ENCODE results near the gene SERPING1. TPM values are rescaled to one million over a fixed set of nuclear protein-coding genes. Genes with fewer than 3 reads are reported as not detected.

Gene SERPING1
- total RNA-seq = not detected

GRCh38 chr11:57597461-57597915 is at the start of gene SERPING1:
TSS of gene SERPING1 (plus strand) at chr11:57597685. CDS start at chr11:57598271, 586 bp downstream.
- no peaks in the 10 kb centered on the region for H3K9me3 Mint-ChIP-seq
- H3K4me3 Mint-ChIP-seq = peak within 1 kb of the TSS; percentile 22
- no peak for ATAC-seq
- DNase-seq (ENCODE audit: low spot score) = no peak
- peaks cover 25 to 39% of the 10 kb centered on the region in 2 donors for H3K27me3 Mint-ChIP-seq
- no peak within 1 kb of the TSS for H3K27ac Mint-ChIP-seq
- no peaks in the 10 kb centered on the region for H3K36me3 Mint-ChIP-seq
- H3K4me1 Mint-ChIP-seq (ENCODE audit: low read depth in 2 of 2) = peaks cover 0 to 3% of the 10 kb centered on the region in 2 donors

- DNase-seq (ENCODE audit: low spot score) (no peak), ATAC-seq (peak; percentile 70 to 73)
- Mint-ChIP-seq H3K4me1 (ENCODE audit: low read depth in 2 of 2) (peaks cover 11 to 12% of the 10 kb centered on the region in 2 donors), H3K36me3 (peaks cover 7% of the 10 kb centered on the region), H3K9me3 (no peaks in the 10 kb centered on the region), H3K27ac (peak overlapping the region; percentile 65 to 85), H3K27me3 (no peaks in the 10 kb centered on the region), H3K4me3 (no peak overlapping the region)
Observed at GRCh38 chr11:57547854-57548377, 49.6 kb upstream of the SERPING1 start.

GRCh38 chr11:57549983-57550382 is 47.5 kb upstream of the SERPING1 start:
- peaks cover 10% of the 10 kb centered on the region for H3K36me3 Mint-ChIP-seq
- no peak overlapping the region for H3K27ac Mint-ChIP-seq
- no peaks in the 10 kb centered on the region for H3K9me3 Mint-ChIP-seq
- H3K4me3 Mint-ChIP-seq = no peak overlapping the region
- ATAC-seq (no peak), DNase-seq (ENCODE audit: low spot score) (no peak)
- H3K4me1 Mint-ChIP-seq (ENCODE audit: low read depth in 2 of 2) = peaks cover 11 to 12% of the 10 kb centered on the region in 2 donors
- no peaks in the 10 kb centered on the region for H3K27me3 Mint-ChIP-seq

DNA sequence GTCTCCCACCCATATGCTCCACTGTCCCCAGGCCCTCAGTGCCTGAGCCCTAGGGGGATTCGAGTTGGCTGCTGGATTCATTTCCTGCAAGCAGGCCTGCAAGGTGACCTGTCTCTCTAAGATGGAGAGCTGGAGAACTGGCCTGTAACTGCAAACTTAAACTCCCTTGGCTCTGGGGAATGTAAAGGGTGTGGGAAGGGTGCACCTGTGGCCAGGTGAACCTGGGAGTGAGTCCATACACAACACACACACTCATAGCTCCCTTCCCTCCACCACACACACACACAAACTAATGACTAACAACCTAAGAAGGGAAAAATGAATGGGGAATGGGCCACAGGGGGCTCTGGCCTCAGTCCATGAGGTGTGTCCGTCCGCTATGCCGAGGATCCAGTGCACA is 45.5 kb upstream of the SERPING1 start:
- H3K4me1 Mint-ChIP-seq (ENCODE audit: low read depth in 2 of 2) = peaks cover 11 to 12% of the 10 kb centered on the region in 2 donors
- H3K36me3 Mint-ChIP-seq = peaks cover 15% of the 10 kb centered on the region
- ATAC-seq (no peak), DNase-seq (ENCODE audit: low spot score) (no peak)
- H3K4me3 Mint-ChIP-seq = no peak overlapping the region
- H3K27me3 Mint-ChIP-seq = no peaks in the 10 kb centered on the region
- no peak overlapping the region for H3K27ac Mint-ChIP-seq
- H3K9me3 Mint-ChIP-seq = no peaks in the 10 kb centered on the region

DNA sequence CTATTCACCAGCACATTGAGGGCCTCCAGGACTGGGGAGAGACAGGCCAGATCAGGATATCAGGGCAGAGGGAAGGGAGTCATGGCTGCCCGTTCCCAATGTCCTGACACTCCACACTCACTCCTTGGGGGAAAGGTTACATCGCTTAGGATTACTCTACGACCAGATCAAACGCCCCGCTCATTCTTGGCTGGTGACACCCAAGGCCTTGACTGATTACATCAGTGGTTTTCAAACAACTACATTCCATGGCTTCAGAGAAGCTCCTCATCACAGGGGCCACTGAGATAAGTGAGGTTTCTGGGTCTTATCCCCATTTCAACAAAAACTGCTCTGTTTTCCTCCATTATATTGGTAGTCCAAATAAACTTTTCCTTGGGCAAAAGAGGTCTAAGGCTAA is 45.0 kb upstream of the SERPING1 start:
- no peak for DNase-seq (ENCODE audit: low spot score)
- Mint-ChIP-seq H3K36me3 (peaks cover 15% of the 10 kb centered on the region), H3K9me3 (no peaks in the 10 kb centered on the region), H3K4me1 (ENCODE audit: low read depth in 2 of 2) (peaks cover 5 to 9% of the 10 kb centered on the region in 2 donors), H3K27ac (peak overlapping the region in 1 of 2 donors; percentile 33), H3K27me3 (no peaks in the 10 kb centered on the region), H3K4me3 (no peak overlapping the region)
- ATAC-seq = no peak

- peaks cover 0 to 6% of the 10 kb centered on the region in 2 donors for H3K4me1 Mint-ChIP-seq (ENCODE audit: low read depth in 2 of 2)
- H3K4me3 Mint-ChIP-seq = no peak overlapping the region
- ATAC-seq (no peak), DNase-seq (ENCODE audit: low spot score) (no peak)
- H3K27me3 Mint-ChIP-seq = no peaks in the 10 kb centered on the region
- no peak overlapping the region for H3K27ac Mint-ChIP-seq
- H3K9me3 Mint-ChIP-seq = no peaks in the 10 kb centered on the region
- peaks cover 15% of the 10 kb centered on the region for H3K36me3 Mint-ChIP-seq
Observed at GRCh38 chr11:57555393-57555792, 42.1 kb upstream of the SERPING1 start.

DNA sequence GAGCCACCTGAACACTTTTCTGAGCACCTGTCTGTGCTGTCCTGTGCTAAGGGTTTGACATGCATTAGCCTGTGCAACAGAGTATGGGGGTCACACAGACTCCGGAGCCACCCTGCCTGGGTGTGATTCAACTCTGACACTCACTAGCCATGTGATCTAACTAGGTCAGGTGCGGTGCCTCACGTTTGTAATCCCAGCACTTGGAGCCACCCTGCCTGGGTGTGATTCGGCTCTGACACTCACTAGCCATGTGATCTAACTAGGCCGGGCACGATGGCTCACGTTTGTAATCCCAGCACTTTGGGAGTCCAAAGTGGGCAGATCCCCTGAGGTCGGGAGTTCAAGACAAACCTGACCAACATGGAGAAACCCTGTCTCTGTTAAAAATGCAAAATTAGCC is 41.4 kb upstream of the SERPING1 start:
- DNase-seq (ENCODE audit: low spot score) (no peak), ATAC-seq (no peak)
- no peaks in the 10 kb centered on the region for H3K9me3 Mint-ChIP-seq
- no peak overlapping the region for H3K27ac Mint-ChIP-seq
- peaks cover 2 to 8% of the 10 kb centered on the region in 2 donors for H3K4me1 Mint-ChIP-seq (ENCODE audit: low read depth in 2 of 2)
- peaks cover 15% of the 10 kb centered on the region for H3K36me3 Mint-ChIP-seq
- no peaks in the 10 kb centered on the region for H3K27me3 Mint-ChIP-seq
- H3K4me3 Mint-ChIP-seq = no peak overlapping the region

DNA sequence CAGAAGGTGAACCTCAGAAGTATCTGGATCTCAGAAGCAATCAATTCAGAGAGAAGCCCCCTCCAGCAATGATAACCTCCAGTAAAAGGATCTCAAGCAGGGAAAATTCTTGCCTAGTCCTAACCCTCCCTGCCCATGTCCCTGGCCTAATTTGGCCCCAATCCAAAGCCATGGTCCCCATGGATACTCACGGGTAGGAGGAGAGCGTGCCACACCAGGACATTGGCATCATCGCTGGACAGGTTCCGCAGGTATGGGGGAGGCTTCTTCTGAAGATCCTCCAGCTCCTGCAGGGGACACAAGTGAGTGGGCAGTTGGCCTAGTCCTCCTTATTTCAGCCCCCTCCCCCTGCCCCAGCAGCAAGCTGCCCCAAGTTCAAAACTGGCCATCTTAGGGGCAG is 37.3 kb upstream of the SERPING1 start:
- H3K36me3 Mint-ChIP-seq = peaks cover 4% of the 10 kb centered on the region
- ATAC-seq (no peak), DNase-seq (ENCODE audit: low spot score) (no peak)
- no peak overlapping the region for H3K4me3 Mint-ChIP-seq
- H3K9me3 Mint-ChIP-seq = no peaks in the 10 kb centered on the region
- peaks cover 26 to 32% of the 10 kb centered on the region in 2 donors for H3K4me1 Mint-ChIP-seq (ENCODE audit: low read depth in 2 of 2)
- no peak overlapping the region for H3K27ac Mint-ChIP-seq
- no peaks in the 10 kb centered on the region for H3K27me3 Mint-ChIP-seq

DNA sequence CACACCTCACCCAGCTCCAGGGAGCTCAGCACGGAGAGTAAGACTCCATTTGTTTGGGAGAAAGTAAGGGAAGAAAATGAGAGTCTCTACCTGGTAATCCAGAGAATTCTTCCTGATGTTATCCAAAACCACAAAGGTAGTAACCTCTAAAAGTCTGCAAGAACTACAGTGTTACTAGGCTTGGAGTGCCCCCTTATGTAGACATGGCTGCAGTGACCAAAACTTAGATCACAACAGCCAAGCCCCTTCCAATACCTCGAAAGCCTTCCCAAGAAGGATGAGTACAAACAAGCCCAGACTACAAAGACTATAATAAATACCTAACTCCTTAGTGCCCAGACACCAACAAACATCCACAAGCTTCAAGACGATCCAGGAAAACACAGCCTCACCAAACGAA is 34.9 kb upstream of the SERPING1 start:
- Mint-ChIP-seq H3K9me3 (no peaks in the 10 kb centered on the region), H3K4me1 (ENCODE audit: low read depth in 2 of 2) (peaks cover 45 to 49% of the 10 kb centered on the region in 2 donors), H3K27ac (peak overlapping the region; percentile 97 to 100), H3K36me3 (no peaks in the 10 kb centered on the region), H3K4me3 (no peak overlapping the region), H3K27me3 (no peaks in the 10 kb centered on the region)
- ATAC-seq (no peak), DNase-seq (ENCODE audit: low spot score) (no peak)

GRCh38 chr11:57566005-57566904 is 31.2 kb upstream of the SERPING1 start:
- Mint-ChIP-seq H3K9me3 (no peaks in the 10 kb centered on the region), H3K27me3 (no peaks in the 10 kb centered on the region), H3K36me3 (no peaks in the 10 kb centered on the region), H3K4me3 (peak overlapping the region; percentile 99), H3K4me1 (ENCODE audit: low read depth in 2 of 2) (peaks cover 45 to 47% of the 10 kb centered on the region in 2 donors), H3K27ac (peak overlapping the region; percentile 97 to 100)
- DNase-seq (ENCODE audit: low spot score) = no peak
- ATAC-seq = peak; percentile 56 to 76

GRCh38 chr11:57566905-57567514 is 30.5 kb upstream of the SERPING1 start:
- peak overlapping the region; percentile 97 to 100 for H3K27ac Mint-ChIP-seq
- DNase-seq (ENCODE audit: low spot score) = no peak
- no peaks in the 10 kb centered on the region for H3K27me3 Mint-ChIP-seq
- H3K36me3 Mint-ChIP-seq = no peaks in the 10 kb centered on the region
- H3K9me3 Mint-ChIP-seq = no peaks in the 10 kb centered on the region
- peaks cover 38 to 40% of the 10 kb centered on the region in 2 donors for H3K4me1 Mint-ChIP-seq (ENCODE audit: low read depth in 2 of 2)
- ATAC-seq = peak; percentile 37 to 52
- H3K4me3 Mint-ChIP-seq = peak overlapping the region; percentile 99

DNA sequence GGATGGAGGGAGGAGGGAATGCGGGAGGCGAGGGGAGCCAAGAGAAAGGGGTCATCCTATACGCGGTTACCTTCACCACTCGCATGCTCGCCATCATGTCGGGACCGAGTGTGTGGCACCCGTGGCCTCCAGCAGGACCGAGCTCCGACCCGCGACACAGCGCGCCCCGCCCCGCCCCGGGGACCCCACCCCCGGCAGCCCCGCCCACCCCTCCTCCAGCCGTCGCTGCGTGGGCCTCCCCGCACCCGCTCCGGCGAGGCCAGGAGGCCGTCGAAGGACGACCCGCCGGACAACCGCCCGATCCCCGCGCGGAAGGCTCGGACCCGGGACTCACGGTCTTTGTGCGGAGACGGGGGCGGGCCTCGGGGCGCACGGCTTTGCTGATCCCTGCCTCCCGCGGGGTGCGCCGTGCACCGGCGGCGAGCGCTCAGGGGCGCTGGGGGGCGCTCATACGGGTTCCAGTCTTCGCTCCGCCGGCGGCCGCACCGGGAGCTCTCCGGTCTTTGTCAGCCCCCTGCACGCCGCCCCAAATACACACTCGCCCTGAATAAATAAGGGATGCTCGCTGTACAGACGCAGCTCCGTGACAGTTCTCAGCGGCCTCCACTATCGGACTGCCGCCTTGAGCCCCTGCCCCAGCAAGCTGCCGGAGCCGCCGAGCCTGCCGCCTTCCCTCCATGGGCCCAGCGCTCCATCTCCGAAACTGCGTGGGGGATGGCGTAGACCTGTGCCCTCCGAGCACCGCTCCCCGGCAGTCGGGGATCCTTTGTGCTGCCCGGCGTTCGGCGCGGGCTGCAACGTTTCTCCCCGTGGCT is 29.8 kb upstream of the SERPING1 start, which contains the start of gene UBE2L6:
UBE2L6 (minus strand) TSS at position 158 of the 815 bp plus-strand sequence; CDS start at position 97, 61 bp downstream.
- Mint-ChIP-seq H3K4me1 (ENCODE audit: low read depth in 2 of 2) (peaks cover 35 to 36% of the 10 kb centered on the region in 2 donors), H3K9me3 (no peaks in the 10 kb centered on the region), H3K36me3 (no peaks in the 10 kb centered on the region), H3K4me3 (peak within 1 kb of the TSS; percentile 99), H3K27ac (peak within 1 kb of the TSS; percentile 97 to 100), H3K27me3 (no peaks in the 10 kb centered on the region)
- ATAC-seq = peak; percentile 85 to 86
- DNase-seq (ENCODE audit: low spot score) = peak; percentile 74

GRCh38 chr11:57568330-57568766 is 29.1 kb upstream of the SERPING1 start:
- peak; percentile 81 for DNase-seq (ENCODE audit: low spot score)
- Mint-ChIP-seq H3K27me3 (no peaks in the 10 kb centered on the region), H3K4me1 (ENCODE audit: low read depth in 2 of 2) (peaks cover 31 to 34% of the 10 kb centered on the region in 2 donors), H3K27ac (peak overlapping the region; percentile 97 to 100), H3K9me3 (no peaks in the 10 kb centered on the region), H3K4me3 (peak overlapping the region; percentile 99), H3K36me3 (no peaks in the 10 kb centered on the region)
- ATAC-seq = peak in 1 of 2 donors; percentile 13

Measured in natural killer cell treated with Interleukin-12 subunit alpha and Interleukin-12 subunit beta and Interleukin-15 and Interleukin-18, amount 100 ng/mL, for 72 hours (primary cell).